Measurements from ENCODE around the gene MED31. TPM values are rescaled to one million over a fixed set of nuclear protein-coding genes. Genes with fewer than 3 reads are reported as not detected.
A peak's percentile ranks its signal among the peaks of the same experiment; 100 is the strongest.

Gene MED31
- total RNA-seq, 2 donors from 2014 or later, result 14.3 to 16.9 TPM

DNA sequence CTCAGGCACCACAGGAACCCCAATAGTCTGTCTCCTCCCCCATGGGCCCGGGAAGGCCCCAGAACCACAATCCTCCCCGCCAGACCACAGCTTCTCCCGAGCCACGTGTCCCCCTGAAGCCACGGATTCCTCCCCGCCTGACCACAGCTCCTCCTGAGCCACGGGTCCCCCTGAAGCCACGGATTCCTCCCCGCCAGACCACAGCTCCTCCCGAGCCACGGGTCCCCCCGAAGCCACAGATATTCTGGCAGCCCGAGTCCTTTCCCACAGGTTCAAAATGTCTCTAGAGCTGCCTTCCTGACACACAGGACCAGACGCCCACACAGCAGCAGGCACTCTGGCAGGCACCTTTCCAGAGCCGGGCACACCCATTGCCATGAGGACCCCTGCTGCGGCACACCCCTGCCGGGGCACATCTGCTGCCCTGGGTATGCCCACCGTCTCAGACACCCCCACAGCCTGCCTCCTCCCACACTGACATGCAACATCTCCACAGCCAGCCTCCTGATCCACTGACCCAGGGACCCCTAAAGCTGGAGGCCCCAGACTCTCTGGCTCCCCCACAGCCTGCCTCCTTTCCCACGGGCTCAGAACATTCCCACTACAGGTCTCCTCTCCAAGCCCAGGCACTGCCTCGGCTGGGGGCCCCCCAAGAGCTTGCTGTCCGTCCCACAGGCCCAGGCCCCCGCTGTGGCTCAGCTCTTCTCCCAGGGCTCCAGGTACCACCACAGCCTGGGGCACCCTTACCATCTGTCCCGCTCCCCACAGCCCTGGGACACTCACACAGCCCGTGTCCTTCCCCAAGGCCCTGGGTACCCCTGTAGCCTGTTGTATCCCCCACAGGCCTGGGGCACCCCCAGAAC is 13.1 kb downstream of the MED31 start:
- DNase-seq (ENCODE audit: low spot score), result peak; percentile 81
- intact Hi-C loops (cut with DNase I), result loop anchor here in 1 of 2 donors (10.0 kb wide), 1 partner anchor 163 kb away; no protein-coding TSS in a partner anchor

DNA sequence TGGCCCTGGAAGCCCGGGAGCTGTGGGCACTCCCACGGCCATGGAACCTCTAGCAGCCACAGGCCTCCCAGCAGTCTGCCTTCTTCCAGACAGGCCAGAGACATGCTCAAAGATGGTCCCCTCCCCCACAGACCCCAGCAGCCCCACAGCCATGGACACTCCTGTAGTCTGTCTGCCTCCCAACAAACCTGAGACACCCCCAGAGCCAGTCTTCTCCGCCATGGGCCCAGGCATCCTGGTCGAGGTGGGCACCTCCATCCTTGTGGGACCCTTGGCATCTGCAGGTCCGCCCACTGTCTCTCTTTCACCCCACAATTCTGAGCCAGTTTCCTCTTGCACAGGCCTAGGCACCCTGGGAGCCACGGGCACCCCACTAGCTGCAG is 14.0 kb downstream of the MED31 start:
- no peak for DNase-seq (ENCODE audit: low spot score)
- intact Hi-C loops (cut with DNase I), result loop anchor here in 1 of 2 donors (10.0 kb wide), 1 partner anchor 163 kb away; no protein-coding TSS in a partner anchor

DNA sequence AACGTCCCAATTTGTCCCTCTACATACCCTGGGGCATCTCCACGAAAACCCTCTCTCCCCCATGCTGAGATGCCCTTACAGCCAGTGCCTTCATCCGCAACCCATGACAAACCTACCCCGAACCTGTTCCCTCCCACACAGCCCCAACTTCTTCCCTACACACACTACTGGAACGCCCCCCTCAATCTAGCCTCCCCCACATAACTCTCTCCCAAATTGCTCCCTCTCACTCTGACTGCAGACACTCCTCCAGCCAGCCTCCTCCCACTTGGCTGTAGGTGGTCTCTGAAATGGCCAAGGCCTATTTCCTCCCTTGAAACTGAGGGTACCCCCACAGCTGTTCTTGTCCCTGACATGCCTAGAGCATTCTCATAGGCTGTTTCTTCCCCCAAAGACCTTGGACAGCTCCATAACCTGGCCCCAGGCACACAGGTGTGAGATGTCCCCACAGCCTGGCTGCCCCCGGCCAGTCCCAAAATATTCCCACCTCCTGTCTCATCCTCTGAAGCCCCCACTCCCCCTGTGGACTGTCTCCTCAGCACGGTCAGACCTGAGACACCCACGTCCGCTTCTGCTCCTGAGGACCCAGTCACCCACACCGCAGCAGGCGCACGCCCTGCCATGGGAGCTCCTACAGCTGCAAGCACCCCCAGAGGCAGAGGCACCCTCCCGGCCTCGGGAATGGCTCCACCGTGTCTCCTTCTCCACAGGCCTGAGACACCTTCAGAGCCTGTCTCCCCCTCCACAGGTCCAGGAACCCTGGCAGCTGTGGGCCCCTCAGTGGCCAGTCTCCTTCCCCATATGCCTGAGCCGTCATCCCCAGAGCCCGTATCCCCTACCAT is 14.6 kb downstream of the MED31 start:
- intact Hi-C loops (cut with DNase I), result loop anchor here in 1 of 2 donors (10.0 kb wide), 1 partner anchor 162 kb away; no protein-coding TSS in a partner anchor
- DNase-seq (ENCODE audit: low spot score), result no peak

DNA sequence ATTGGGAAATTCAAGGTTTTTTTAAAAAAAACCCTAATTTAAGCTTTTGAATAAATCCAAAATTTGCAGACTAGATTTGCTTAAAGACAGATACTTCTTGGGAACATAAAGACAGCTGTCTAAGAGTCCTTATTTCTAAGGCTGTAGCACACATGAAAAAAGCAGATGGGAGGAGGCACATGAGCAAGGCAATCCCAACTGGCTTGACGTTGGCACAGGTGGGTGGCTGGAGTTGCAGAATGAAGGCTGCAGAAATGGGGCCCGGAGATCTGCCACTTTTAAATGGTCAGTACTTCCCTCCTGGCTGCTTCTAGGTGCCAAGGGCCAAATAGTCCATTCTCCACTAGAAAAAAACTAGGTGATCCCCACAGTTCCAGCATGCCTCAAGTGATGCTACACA is 15.3 kb downstream of the MED31 start:
- intact Hi-C loops (cut with DNase I), result loop anchor here in 1 of 2 donors (10.0 kb wide), 1 partner anchor 161 kb away; no protein-coding TSS in a partner anchor
- DNase-seq (ENCODE audit: low spot score), result no peak

DNA sequence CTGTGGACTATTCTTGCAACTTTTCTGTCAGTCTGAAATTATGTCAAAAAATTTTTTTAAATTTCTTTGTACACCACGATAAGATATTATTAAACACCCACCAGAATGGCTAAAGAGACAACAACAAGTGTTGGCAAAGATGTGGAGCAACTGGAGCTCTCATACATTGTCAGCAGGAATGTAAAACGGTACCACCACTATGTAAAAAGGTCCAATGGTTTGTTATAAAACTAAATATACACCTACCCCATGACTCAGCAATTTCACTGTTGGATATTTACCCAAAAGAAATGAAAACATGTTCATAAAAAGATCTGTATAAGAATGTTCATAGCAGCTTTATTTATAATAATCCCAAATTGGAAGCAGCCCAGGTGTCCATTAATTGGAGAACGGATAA is 18.1 kb downstream of the MED31 start:
- DNase-seq (ENCODE audit: low spot score), result no peak
- intact Hi-C loops (cut with DNase I), result loop anchor here in 1 of 2 donors (10.0 kb wide), 1 partner anchor 158 kb away; no protein-coding TSS in a partner anchor

DNA sequence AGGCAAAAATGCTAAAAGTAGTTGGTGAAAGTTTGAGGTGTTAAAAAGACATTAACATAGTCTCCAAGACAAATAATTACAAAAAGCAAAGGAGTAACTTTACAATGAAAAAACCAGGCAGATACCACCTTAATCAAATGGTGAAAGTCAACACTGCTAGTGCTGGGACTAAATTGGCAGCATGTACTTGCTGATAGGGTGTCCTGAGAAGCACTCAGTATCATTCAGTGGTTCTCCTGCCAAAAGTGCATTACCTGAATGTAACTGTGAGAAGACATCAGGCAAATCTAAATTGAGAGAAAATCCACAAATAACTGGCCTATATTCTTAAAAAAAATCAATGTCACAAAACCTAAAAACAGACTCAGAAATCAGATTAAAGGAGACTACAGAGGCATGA is 18.9 kb downstream of the MED31 start:
- DNase-seq (ENCODE audit: low spot score), result no peak
- intact Hi-C loops (cut with DNase I), result loop anchor here in 1 of 2 donors (10.0 kb wide), 1 partner anchor 158 kb away; no protein-coding TSS in a partner anchor

DNA sequence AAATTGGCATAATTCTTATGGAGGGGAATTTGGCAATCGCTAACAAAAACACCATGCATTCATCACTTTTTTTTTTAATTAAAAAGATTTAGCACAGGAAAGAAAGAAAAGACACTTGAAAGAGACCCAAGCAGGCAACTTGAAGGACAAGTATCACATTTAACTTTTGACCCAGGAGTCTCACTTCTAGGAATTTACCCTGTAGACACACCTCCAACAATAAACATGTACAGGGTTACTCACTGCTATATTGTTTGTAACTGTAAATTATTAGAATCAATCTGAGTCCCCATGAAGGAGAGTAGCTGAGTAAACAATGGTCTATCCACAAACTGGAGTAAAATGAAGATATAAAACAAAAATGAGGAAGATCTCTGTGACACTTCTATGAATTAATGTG is 21.0 kb downstream of the MED31 start:
- intact Hi-C loops (cut with DNase I), result loop anchor here in 1 of 2 donors (10.0 kb wide), 1 partner anchor 156 kb away; no protein-coding TSS in a partner anchor
- no peak for DNase-seq (ENCODE audit: low spot score)

DNA sequence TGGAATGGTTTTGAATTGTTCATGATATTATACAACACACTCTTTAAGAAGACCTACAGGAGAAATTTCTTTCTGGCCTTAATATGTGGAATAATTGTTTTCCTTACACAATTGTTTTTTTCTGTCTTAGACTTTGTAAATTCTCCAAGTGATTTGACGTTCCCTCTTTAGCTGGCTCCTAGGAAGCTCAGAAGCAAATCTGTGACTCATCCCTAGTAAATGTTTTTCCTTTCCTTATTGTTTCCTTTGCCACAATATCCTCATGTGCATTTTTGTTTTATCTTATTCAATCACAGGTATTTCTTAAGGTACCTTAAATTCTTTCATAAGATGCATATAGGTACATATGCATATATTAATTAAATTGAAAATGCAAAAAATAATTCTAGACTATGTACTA is 24.4 kb downstream of the MED31 start:
- intact Hi-C loops (cut with DNase I), result no loop called here
- no peak for DNase-seq (ENCODE audit: low spot score)

DNA sequence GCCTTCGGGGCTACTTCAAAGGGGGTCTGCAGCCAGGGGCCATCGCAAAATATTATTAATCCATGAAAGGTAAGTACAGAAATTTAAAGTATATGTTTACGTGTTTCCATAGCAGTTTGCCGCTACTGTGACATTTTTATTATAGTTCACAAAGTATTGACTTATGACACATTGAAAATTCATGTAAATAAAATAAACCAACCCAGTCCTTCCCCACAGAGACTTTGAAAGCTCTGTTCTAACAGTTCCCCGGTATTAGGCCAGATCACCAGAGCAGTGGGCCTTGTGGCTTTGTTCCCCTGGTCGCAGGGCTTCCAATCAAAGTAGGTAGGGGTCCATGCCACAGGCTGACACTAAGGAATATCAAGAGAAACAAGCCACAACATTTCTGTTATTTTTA is 24.8 kb downstream of the MED31 start:
- DNase-seq (ENCODE audit: low spot score), result no peak
- intact Hi-C loops (cut with DNase I), result no loop called here

DNA sequence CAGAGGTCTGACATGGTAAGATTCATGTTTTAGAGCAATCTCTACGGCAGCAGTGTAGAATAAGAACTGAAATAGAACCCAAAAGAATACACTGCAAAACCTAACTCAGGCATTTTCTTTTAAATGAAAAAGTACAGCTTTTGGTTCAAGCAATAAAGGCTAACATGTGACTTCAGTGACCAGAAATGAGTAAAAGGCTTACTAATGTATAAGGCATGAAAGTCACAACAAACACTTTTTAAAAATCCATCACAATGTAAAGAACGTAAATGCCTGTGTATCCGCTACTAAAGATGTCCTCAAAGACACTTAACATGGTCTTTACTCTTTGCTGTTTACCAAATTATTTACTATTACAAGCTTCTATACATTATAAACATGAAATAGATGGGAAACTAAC is 27.5 kb downstream of the MED31 start:
- intact Hi-C loops (cut with DNase I), result no loop called here
- no peak for DNase-seq (ENCODE audit: low spot score)

DNA sequence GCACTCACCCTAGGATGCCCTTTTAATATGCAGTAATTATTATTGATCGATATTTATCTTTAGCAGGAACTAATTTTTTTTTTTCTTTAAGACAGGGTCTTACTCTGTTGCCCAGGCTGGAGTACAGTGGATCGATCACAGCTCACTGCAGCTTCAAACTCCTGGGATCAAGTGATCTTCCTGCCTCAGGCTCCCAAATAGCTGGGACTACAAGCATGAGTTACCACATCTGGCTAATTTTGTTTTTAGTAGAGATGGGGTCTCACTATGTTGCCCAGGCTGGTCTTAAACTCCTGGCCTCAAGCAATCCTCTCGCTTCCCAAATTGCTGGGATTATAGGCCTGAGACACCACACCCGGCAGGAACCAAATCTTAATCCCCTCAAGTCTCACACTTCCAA is 40.2 kb downstream of the MED31 start:
- no peak for DNase-seq (ENCODE audit: low spot score)
- intact Hi-C loops (cut with DNase I), result no loop called here

DNA sequence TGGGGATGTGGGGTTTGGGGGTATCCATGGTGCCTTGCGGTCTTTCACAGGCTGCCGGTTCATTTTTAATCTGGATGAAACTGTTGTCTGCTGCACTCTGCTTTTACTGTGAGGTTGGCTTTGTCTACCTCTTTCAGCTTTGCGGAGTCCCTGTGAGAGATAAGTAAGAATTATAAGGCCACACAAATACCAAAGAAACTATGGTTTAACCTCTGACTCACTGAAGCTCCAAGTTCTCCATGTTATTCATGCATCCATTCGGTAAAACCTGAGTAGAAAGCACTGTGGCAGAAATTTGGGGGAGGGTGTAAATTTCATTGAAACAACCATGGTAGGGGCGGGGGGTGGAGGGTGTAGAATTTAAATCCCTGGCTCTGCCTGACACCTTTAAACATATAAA is 41.4 kb downstream of the MED31 start:
- intact Hi-C loops (cut with DNase I), result loop anchor here in 1 of 2 donors (1.0 kb wide), 1 partner anchor 16 kb away; no protein-coding TSS in a partner anchor
- no peak for DNase-seq (ENCODE audit: low spot score)

DNA sequence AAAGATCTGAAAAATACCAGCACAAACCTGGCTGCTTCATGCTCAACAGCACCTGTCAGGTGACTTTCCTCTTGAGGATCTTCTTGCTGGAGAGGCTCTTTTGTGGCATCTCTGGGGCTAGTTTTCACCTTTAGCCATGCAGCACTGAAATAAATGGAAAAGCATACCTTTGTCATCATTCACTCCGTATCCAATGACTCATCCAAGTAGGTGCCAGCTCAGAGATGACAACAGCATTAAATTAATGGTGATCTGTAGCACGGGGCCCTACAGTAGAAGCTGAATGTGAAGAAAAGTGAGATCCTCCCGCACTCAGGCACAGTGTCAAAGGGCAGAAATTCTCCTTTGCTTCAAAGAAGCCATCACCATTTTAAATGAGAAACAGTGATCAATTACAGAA is 43.1 kb downstream of the MED31 start:
- intact Hi-C loops (cut with DNase I), result no loop called here
- DNase-seq (ENCODE audit: low spot score), result no peak

DNA sequence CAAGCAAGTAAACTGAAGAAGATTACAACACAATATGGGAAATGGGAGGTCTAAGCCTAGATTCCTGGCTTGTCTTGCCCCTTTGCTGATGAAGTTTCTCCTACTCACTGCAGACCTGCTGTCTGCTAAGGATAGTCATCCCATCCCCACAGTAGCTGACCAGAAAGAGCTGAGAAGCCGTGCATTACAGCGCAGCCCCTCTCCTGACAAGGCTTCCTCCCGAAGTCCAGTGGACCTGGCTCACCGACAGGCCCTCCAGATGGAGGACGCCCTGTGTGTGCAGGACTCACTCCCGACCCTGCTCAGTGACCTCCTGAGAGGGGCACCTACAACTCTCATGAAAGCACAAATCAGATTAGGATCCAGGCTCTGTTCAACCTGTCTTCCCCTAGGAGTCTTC is 46.3 kb downstream of the MED31 start:
- intact Hi-C loops (cut with DNase I), result no loop called here

DNA sequence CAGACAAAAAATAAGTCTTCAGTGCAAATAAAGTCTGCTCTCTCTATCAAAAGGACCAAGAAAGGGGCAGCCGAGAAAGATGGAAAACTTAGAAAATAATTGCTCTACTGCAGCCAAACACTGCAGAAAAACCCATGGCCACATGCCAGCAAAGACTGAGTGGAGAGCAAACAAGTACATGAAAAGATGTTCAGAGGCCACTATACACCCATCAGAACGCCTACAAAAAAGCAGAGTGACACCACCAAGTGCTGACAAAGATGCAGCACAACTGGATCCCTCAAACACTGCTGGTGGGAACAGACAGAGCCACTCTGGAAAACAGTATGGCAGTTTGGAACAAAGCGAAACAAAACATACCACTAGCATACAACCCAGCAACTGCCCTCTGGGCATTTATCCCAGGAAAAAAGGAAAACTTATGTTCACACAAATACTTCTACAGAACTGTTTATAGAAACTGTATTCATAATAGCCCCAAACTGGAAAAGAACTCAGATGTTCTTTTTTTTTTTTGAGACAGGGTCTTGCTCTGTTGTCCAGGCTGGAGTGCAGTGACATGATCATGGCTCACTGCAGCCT is 47.6 kb downstream of the MED31 start:
- intact Hi-C loops (cut with DNase I), result no loop called here

More for the DNA sequence above, 46.3 kb downstream of the MED31 start:
- DNase-seq (ENCODE audit: low spot score), result no peak

DNA sequence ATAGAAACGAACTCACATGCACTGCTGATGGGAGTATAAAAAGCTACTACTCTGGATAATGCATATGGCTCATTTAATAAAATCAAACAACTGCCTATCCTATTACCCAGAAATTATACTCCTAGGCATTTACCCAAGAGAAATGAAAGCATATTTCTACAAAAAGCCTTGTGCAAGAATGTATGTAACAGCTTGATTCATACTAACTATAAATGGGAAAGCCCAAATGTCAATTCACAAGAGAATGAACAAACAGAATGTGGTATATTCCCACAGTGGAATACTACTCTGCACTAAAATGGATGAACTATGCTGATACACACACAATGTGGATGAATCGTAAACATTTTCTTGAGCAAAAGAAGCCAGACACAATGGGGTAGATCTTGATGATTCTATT is 49.3 kb downstream of the MED31 start:
- DNase-seq (ENCODE audit: low spot score), result no peak
- intact Hi-C loops (cut with DNase I), result no loop called here

More for the DNA sequence above, 47.6 kb downstream of the MED31 start:
- no peak for DNase-seq (ENCODE audit: low spot score)

DNA sequence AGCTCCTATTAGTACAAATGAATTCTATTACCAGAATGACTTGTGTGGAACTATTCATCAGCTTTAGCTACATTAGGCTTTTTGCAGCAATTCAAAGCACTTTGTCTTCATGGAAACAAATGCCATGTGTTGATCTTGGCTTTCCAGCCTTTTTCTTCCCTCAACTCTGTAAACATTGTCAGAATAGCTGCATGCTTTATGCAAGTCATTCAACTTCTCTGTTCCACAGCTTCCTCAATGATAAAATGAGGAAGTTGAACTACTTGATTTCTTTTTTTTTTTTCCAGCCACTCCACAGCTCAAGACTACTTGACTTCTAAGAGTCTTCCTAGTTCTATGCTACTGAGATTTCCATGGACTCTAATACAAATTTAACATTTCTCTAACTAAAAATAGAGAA is 52.0 kb downstream of the MED31 start:
- intact Hi-C loops (cut with DNase I), result loop anchor here in 1 of 2 donors (10.0 kb wide), 1 partner anchor 125 kb away; no protein-coding TSS in a partner anchor
- DNase-seq (ENCODE audit: low spot score), result no peak

DNA sequence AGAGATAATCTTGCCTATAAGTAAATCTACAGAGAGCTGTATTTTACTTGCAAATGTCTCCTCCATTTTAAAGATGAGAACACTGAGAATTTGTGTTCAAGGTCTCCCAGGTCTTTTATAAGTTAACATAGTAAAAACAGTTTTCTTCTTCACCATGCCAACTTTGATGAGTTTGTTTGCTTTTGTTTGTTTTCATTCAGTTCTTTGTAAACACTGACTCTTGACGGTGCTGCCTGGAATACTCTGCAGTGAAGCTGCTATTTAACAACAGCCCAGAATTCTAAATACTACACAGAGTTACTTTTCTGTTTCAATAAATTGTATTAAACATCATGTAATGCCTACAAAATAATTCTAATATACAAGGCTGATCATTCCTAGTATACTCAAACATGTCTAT is 53.7 kb downstream of the MED31 start:
- intact Hi-C loops (cut with DNase I), result loop anchor here in 1 of 2 donors (10.0 kb wide), 1 partner anchor 123 kb away; no protein-coding TSS in a partner anchor
- DNase-seq (ENCODE audit: low spot score), result no peak

DNA sequence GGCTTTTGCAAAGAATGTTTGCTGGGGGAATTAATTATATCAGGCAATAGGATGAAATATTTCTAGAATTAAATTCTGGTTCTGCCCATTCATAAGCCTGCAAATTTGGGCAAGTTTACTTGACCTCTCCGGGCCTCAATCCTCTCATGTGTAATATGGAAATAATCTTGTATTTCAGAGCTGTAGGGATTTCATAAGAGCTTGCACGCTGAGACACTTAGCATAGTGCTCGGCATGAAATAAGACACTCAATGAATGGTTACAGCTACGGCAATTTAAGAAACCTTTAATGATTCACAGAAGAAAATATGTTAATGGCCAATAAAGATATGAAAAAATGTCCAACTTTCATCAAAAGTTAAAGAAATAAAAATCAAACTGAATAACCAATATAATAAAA is 54.5 kb downstream of the MED31 start:
- intact Hi-C loops (cut with DNase I), result loop anchor here in 1 of 2 donors (10.0 kb wide), 1 partner anchor 122 kb away; no protein-coding TSS in a partner anchor
- DNase-seq (ENCODE audit: low spot score), result no peak

All from posterior vena cava (tissue), 2 donors.